ENCODE measurements around the gene RPS17.

GRCh38 chr15:82587805-82588204 lies 47.5 kb upstream of the RPS17 start:
- no peak for TF ChIP-seq SUZ12 (IDR thresholded peaks at IDR 0.05; ENCODE audit: extremely low read depth, insufficient read depth, insufficient read length)
- TF ChIP-seq YY1 (IDR thresholded peaks at IDR 0.05; ENCODE audit: insufficient read depth, insufficient read length): no peak
- TF ChIP-seq ZNF274 (IDR thresholded peaks at IDR 0.05; ENCODE audit: low read depth, low read length): no peak

Data from NT2/D1 (cell line).